ENCODE measurements around the gene RBM47. TPM values are rescaled to one million over a fixed set of nuclear protein-coding genes. Genes with fewer than 3 reads are reported as not detected.

RBM47 gene
- total and polyA plus RNA-seq, 2 of the 4 experiments (the other 2 are of a cell fraction) = 0.44 to 1.1 TPM

DNA sequence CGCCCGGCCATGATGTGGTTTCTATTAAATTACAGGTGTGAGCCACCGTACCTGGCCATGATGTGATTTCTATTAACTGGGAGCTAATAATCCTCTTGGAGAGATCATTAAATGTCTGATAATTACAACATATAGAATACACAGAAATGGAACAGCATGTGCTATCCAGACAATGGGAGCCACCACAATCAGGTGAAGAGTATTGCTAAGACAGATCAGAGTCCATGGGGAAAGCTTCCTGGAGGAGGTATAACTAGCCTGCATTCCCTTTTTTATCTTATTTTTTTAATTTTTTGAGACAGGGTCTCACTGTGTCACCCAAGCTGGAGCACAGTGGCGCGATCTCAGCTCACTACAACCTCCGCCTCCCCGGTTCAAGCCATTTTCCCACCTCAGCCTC, 147.7 kb downstream of the RBM47 start:
- Histone ChIP-seq H2BK20ac (ENCODE audit: low read depth, low read length) (no peak overlapping the region), H3K27ac (ENCODE audit: insufficient read depth, low read length) (no peak overlapping the region), H3K56ac (ENCODE audit: extremely low read depth, insufficient read depth, low read length) (no peak overlapping the region), H3K79me1 (ENCODE audit: low read depth in 1 of 2, low read length in 2 of 2) (no peaks in the 10 kb centered on the region), H3K4me3 (ENCODE audit: insufficient read depth, low read depth, low read length) (no peak overlapping the region), H2BK15ac (ENCODE audit: low read depth, low read length) (no peak overlapping the region), H3K9me1 (ENCODE audit: insufficient read depth, low read length) (no peaks in the 10 kb centered on the region; the same call in 1 of the 2 replicates), H3K9me3 (ENCODE audit: control insufficient read depth, insufficient read depth, low read length) (no peaks in the 10 kb centered on the region), H2AK9ac (replicated peaks; ENCODE audit: low read depth, low read length, poor library complexity) (no peak overlapping the region), H3K23ac (ENCODE audit: low read depth, low read length) (no peak overlapping the region), H2AFZ (replicated peaks; ENCODE audit: low read length, poor library complexity) (no peak overlapping the region), H4K5ac (ENCODE audit: low read depth, low read length) (no peak overlapping the region), H4K20me1 (ENCODE audit: insufficient read depth, low read length) (no peaks in the 10 kb centered on the region), H4K8ac (ENCODE audit: low read depth in 2 of 2, low read length in 2 of 2) (no peak overlapping the region), H3K14ac (replicated peaks; ENCODE audit: low read depth, low read length) (no peak overlapping the region), H3K4me1 (ENCODE audit: control insufficient read depth, insufficient read depth, low read length) (peaks cover 3% of the 10 kb centered on the region; the same call in 1 of the 2 replicates), H3K36me3 (ENCODE audit: control insufficient read depth, insufficient read depth, low read length) (no peaks in the 10 kb centered on the region), H2AK5ac (ENCODE audit: low read depth, low read length) (no peak overlapping the region), H3K27me3 (ENCODE audit: control insufficient read depth, insufficient read depth, low read length) (no peaks in the 10 kb centered on the region), H3K9ac (ENCODE audit: low read depth, low read length) (no peak overlapping the region), H3K4ac (ENCODE audit: low read depth, low read length) (no peak overlapping the region), H3K4me2 (ENCODE audit: low read depth, low read length) (no peak overlapping the region), H2BK5ac (ENCODE audit: low read depth, low read length, poor library complexity, severe bottlenecking) (no peak overlapping the region), H2BK120ac (ENCODE audit: low read depth, low read length) (no peak overlapping the region), H4K91ac (ENCODE audit: insufficient read depth, low read depth, low read length) (no peak overlapping the region), H3K18ac (ENCODE audit: low read depth, low read length) (no peak overlapping the region)
- intact Hi-C loops (cut with micrococcal nuclease) = no loop called here
- ChIA-PET CTCF (no interaction called here), POLR2A (ENCODE audit: unreplicated experiment) (no interaction called here)
- DNase-seq (no peak), ATAC-seq (ENCODE audit: low read depth) (no peak)
- in situ Hi-C loops (cut with MboI; ENCODE audit: low sequenced_read_pairs) = no loop called here
- no CpG with 5 or more reads among the region's 7 CpGs for WGBS, 2 experiments (ENCODE audit: extremely low coverage in 2 of 2, insufficient read length in 1 of 2)
- no TSS peak for BruUV-seq (replicated peaks)
- TF ChIP-seq MXI1 (IDR thresholded peaks at IDR 0.05; ENCODE audit: borderline replicate concordance, low read depth, low read length) = no peak
- TF ChIP-seq, protein P1, sequence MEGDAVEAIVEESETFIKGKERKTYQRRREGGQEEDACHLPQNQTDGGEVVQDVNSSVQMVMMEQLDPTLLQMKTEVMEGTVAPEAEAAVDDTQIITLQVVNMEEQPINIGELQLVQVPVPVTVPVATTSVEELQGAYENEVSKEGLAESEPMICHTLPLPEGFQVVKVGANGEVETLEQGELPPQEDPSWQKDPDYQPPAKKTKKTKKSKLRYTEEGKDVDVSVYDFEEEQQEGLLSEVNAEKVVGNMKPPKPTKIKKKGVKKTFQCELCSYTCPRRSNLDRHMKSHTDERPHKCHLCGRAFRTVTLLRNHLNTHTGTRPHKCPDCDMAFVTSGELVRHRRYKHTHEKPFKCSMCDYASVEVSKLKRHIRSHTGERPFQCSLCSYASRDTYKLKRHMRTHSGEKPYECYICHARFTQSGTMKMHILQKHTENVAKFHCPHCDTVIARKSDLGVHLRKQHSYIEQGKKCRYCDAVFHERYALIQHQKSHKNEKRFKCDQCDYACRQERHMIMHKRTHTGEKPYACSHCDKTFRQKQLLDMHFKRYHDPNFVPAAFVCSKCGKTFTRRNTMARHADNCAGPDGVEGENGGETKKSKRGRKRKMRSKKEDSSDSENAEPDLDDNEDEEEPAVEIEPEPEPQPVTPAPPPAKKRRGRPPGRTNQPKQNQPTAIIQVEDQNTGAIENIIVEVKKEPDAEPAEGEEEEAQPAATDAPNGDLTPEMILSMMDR (conservative IDR thresholded peaks at IDR 0.05; ENCODE audit: low read depth, low read length) = no peak
- TF ChIP-seq MAZ (IDR thresholded peaks at IDR 0.05; ENCODE audit: borderline replicate concordance, low read depth, low read length) = no peak
- TF ChIP-seq RAD21 (IDR thresholded peaks at IDR 0.05; ENCODE audit: low read length) = no peak
- TF ChIP-seq CHD1 (IDR thresholded peaks at IDR 0.05; ENCODE audit: low read depth, low read length) = no peak
- dilution Hi-C loops (cut with HindIII; ENCODE audit: low sequenced_read_pairs, unreplicated experiment) = no loop called here
